ENCODE data around the gene MBNL2.

DNA sequence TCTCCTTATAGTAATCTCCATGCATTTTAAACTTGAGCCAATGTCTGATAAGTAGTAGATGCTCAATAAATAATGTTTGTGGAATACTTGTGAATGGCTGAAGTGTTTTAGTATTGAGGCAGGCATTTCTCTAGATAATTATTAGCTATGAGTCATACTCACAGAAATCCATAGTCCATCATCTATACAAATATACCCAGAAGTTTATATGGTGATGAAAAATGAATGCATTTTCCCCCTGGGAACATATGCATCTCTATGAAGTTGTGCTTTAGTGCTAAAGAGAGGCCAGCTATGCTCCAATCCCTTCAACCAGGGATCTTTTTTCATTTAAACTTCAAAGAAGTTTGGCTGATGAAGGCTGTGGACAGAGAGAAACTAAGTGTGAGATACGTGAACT is 17.2 kb downstream of the MBNL2 start:
- TF ChIP-seq, protein P1, sequence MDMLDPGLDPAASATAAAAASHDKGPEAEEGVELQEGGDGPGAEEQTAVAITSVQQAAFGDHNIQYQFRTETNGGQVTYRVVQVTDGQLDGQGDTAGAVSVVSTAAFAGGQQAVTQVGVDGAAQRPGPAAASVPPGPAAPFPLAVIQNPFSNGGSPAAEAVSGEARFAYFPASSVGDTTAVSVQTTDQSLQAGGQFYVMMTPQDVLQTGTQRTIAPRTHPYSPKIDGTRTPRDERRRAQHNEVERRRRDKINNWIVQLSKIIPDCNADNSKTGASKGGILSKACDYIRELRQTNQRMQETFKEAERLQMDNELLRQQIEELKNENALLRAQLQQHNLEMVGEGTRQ (IDR thresholded peaks at IDR 0.05; ENCODE audit: low read depth, low read length), result no peak
- TF ChIP-seq BHLHE40 (IDR thresholded peaks at IDR 0.05; ENCODE audit: low read depth, low read length) (no peak), POLR2A (IDR thresholded peaks at IDR 0.05; ENCODE audit: low read depth, low read length) (no peak), CHD1 (IDR thresholded peaks at IDR 0.05; ENCODE audit: low read depth, low read length) (no peak), CEBPB (IDR thresholded peaks at IDR 0.05; ENCODE audit: low read depth, low read length) (no peak), MXI1 (IDR thresholded peaks at IDR 0.05; ENCODE audit: borderline replicate concordance, low read depth, low read length) (no peak), SMC3 (IDR thresholded peaks at IDR 0.05; ENCODE audit: low read depth, low read length) (no peak), NFE2L2 (IDR thresholded peaks at IDR 0.05; ENCODE audit: low read depth, low read length) (no peak), RFX5 (IDR thresholded peaks at IDR 0.05; ENCODE audit: low read depth, low read length) (no peak), RCOR1 (IDR thresholded peaks at IDR 0.05; ENCODE audit: insufficient replicate concordance, low read length) (no peak)
- TF ChIP-seq, protein P2, sequence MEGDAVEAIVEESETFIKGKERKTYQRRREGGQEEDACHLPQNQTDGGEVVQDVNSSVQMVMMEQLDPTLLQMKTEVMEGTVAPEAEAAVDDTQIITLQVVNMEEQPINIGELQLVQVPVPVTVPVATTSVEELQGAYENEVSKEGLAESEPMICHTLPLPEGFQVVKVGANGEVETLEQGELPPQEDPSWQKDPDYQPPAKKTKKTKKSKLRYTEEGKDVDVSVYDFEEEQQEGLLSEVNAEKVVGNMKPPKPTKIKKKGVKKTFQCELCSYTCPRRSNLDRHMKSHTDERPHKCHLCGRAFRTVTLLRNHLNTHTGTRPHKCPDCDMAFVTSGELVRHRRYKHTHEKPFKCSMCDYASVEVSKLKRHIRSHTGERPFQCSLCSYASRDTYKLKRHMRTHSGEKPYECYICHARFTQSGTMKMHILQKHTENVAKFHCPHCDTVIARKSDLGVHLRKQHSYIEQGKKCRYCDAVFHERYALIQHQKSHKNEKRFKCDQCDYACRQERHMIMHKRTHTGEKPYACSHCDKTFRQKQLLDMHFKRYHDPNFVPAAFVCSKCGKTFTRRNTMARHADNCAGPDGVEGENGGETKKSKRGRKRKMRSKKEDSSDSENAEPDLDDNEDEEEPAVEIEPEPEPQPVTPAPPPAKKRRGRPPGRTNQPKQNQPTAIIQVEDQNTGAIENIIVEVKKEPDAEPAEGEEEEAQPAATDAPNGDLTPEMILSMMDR (conservative IDR thresholded peaks at IDR 0.05; ENCODE audit: low read depth, low read length), result no peak
- TF ChIP-seq, protein P3, sequence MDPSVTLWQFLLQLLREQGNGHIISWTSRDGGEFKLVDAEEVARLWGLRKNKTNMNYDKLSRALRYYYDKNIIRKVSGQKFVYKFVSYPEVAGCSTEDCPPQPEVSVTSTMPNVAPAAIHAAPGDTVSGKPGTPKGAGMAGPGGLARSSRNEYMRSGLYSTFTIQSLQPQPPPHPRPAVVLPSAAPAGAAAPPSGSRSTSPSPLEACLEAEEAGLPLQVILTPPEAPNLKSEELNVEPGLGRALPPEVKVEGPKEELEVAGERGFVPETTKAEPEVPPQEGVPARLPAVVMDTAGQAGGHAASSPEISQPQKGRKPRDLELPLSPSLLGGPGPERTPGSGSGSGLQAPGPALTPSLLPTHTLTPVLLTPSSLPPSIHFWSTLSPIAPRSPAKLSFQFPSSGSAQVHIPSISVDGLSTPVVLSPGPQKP (IDR thresholded peaks at IDR 0.05; ENCODE audit: borderline replicate concordance, low read depth, low read length), result no peak

All from IMR-90 (cell line).